GM21717 (cell line): Measurements from ENCODE around the gene DDIT4.
"Not testable (repeated sequence)": the region's sequence is repeated elsewhere in the genome, so short reads cannot be mapped to it uniquely, and the experiment has no call there.

Experiments
- ATAC-seq: cut with Tn5 transposase; IDR thresholded peaks from one replicate; pipeline ENCODE4 v1.9.1; 2021; ENCODE audit warnings: mild to moderate bottlenecking, moderate library complexity; ENCODE audit not compliant: unreplicated experiment

The DDIT4 gene

GRCh38 chr10:72273410-72274212 lies at the start of gene DDIT4:
Gene DDIT4 (plus strand): TSS chr10:72273924. CDS start chr10:72274217, 293 bp downstream.
- ATAC-seq: peak; percentile 75

- ATAC-seq: not testable (repeated sequence)
These were observed 49.5 kb upstream of the DDIT4 start for GRCh38 chr10:72224191-72224590.

GRCh38 chr10:72226418-72227027 lies 47.2 kb upstream of the DDIT4 start:
- ATAC-seq: no peak

- ATAC-seq: no peak
These were observed 45.9 kb upstream of the DDIT4 start for GRCh38 chr10:72227826-72228225.

GRCh38 chr10:72228318-72228751 lies 45.4 kb upstream of the DDIT4 start:
- ATAC-seq: no peak

- no peak for ATAC-seq
These were observed 44.2 kb upstream of the DDIT4 start for GRCh38 chr10:72229261-72230251.

- ATAC-seq: no peak
These were observed 40.1 kb upstream of the DDIT4 start for GRCh38 chr10:72233621-72234020.

- no peak for ATAC-seq
These were observed 39.1 kb upstream of the DDIT4 start for GRCh38 chr10:72234560-72235095.

GRCh38 chr10:72235544-72236279 lies 38.0 kb upstream of the DDIT4 start:
- no peak for ATAC-seq

GRCh38 chr10:72238392-72239175 lies 35.1 kb upstream of the DDIT4 start:
- ATAC-seq: no peak

- ATAC-seq: no peak
These were observed 34.3 kb upstream of the DDIT4 start for GRCh38 chr10:72239409-72239808.

GRCh38 chr10:72240371-72240770 lies 33.4 kb upstream of the DDIT4 start:
- ATAC-seq: no peak

GRCh38 chr10:72241691-72242252 lies 32.0 kb upstream of the DDIT4 start:
- no peak for ATAC-seq

GRCh38 chr10:72242675-72243074 lies 31.0 kb upstream of the DDIT4 start:
- no peak for ATAC-seq

- no peak for ATAC-seq
These were observed 29.8 kb upstream of the DDIT4 start for GRCh38 chr10:72243822-72244437.

GRCh38 chr10:72244573-72245038 lies 29.1 kb upstream of the DDIT4 start:
- no peak for ATAC-seq

- no peak for ATAC-seq
These were observed 27.7 kb upstream of the DDIT4 start for GRCh38 chr10:72245949-72246525.

GRCh38 chr10:72248468-72249151 lies 25.1 kb upstream of the DDIT4 start:
- ATAC-seq: peak; percentile 70
